ENCODE measurements around the gene SORBS2.

GRCh38 chr4:185845966-185846365 lies 34.0 kb upstream of the SORBS2 start:
- no peak for TF ChIP-seq BRCA1 (IDR thresholded peaks at IDR 0.05; ENCODE audit: low read depth, low read length)
- no peak for TF ChIP-seq EZH2 (IDR thresholded peaks at IDR 0.05; ENCODE audit: low read depth, low read length, severe bottlenecking)
- TF ChIP-seq TAF1 (IDR thresholded peaks at IDR 0.05; ENCODE audit: low read depth, low read length) = no peak
- no peak for TF ChIP-seq RAD21 (IDR thresholded peaks at IDR 0.05 in 1 of 2, conservative IDR thresholded peaks at IDR 0.05 in 1 of 2; ENCODE audit: low read depth in 2 of 2, low read length in 2 of 2)
- no peak for TF ChIP-seq PHF8 (conservative IDR thresholded peaks at IDR 0.05; ENCODE audit: low read depth, low read length)
- no peak for TF ChIP-seq MAX (IDR thresholded peaks at IDR 0.05)
- no peak for TF ChIP-seq POLR2A (IDR thresholded peaks at IDR 0.05; ENCODE audit: control extremely low read depth in 1 of 2, low read depth in 2 of 2, low read length in 2 of 2)
- no peak for TF ChIP-seq BACH1 (IDR thresholded peaks at IDR 0.05; ENCODE audit: low read length)
- no peak for TF ChIP-seq CTCF (IDR thresholded peaks at IDR 0.05; ENCODE audit: control extremely low read depth in 1 of 3, insufficient read depth in 1 of 3, low read depth in 1 of 3, low read length in 3 of 3)
- TF ChIP-seq CHD2 (IDR thresholded peaks at IDR 0.05; ENCODE audit: low read length) = no peak
- TF ChIP-seq POLR2AphosphoS5 (IDR thresholded peaks at IDR 0.05; ENCODE audit: low read depth, low read length) = no peak
